Activated T-cell treated with anti-CD3 and anti-CD28 coated beads for 48 hours (primary cell): Measurements from ENCODE around the gene MRTFA.

Experiments
- DNase-seq: peaks from one replicate; pipeline ENCODE4 v3.0.0-alpha.2; 2020; ENCODE audit warnings: low read depth

MRTFA gene

DNA sequence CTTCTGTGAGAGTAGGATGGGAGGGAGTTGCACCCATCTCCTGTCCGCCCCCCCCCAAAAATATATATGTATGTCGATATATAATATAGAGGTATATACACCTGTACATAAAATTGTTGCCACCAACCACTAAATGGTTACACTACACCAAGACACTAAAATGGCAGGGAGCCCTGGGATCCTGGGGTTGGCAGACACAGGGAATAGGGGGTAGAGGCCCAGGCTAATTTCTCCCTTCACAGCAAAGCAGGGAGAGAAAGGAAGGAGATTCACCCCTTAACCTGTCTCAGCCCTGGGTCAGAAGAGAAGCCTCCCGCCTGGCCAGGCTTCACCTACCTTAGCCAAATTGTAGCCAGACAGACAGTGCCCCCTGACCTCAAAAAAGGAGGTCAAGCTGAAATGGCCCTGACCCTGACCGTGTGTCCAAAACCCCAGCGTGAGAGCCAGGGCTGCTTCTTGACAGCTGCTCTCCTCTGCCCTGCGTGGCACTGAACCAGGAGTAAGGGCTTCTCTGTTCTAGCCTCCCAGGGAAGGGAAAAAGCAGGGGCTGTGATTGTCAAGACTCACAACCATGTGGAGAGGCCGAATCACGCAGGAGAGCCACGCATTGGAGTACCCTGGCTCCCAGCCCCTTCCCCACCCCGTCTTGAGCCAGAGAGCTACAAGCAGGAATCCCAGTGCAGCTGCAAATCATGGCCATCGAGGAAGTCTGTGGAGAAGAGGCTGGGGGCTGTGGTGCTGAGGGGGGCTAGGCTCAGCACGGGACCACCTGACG lies 225.6 kb downstream of the MRTFA start:
- no peak for DNase-seq

DNA sequence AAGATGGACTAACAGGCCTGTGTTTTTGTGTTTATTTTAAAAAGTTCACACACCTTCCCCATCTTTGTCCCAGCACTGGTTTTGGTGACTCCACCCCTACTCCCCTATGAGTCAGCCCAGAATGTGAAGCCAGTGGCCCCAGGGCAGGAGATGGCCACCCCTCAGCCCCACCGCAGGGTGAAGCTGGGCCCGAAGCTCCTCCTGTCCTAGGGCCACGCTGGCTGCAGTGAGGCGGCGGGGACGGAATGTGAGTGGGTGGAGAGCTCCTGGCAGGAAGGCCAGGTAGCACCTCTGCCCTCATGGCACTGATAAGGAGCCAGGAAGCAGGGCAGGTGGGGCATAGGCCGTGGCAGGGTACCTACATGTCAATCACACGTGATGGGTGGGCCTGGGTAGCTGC lies 226.2 kb downstream of the MRTFA start:
- DNase-seq = no peak

- no peak for DNase-seq
These were observed 226.9 kb downstream of the MRTFA start for GRCh38 chr22:40409613-40410113.

- DNase-seq = no peak
These were observed 227.6 kb downstream of the MRTFA start for GRCh38 chr22:40408718-40409612.

DNA sequence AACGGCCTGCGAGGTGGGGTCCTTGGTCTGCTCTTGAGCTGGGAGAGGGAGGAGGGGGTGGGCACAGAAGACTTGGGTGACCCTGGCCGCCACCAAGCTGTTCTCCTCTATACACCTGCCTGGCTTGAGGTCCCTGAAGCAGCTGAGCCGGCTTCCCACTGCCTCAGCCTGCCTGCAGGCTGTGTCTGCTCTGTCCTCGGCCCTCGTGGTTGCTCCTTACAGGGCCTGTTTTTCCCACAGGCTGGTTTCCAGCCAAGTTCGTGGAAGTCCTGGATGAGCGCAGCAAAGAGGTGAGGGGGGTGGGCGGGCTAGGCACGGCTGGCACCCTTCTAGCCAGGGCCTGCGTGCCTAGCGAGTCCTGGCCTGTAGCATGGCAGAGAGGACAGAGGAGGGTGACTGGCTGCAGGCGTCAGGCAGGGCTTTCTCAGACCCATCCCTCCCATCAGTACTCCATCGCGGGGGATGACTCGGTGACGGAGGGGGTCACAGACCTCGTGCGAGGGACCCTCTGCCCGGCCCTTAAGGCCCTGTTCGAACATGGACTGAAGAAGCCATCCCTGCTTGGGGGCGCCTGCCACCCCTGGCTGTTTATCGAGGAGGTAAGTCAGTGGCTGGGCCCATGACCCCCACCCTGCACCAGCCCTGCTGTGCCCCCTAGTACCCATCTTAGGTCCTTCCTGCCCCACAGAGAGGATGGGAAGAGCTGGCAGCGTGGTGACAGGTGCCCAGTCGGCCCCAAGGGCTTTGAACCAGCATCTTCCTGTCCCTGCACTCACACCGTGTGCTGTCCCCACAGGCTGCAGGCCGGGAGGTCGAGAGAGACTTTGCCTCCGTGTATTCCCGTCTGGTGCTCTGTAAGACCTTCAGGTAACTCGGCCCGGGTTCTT lies 228.4 kb downstream of the MRTFA start:
- no peak for DNase-seq

GRCh38 chr22:40407021-40407761 lies 229.3 kb downstream of the MRTFA start:
- DNase-seq = no peak

DNA sequence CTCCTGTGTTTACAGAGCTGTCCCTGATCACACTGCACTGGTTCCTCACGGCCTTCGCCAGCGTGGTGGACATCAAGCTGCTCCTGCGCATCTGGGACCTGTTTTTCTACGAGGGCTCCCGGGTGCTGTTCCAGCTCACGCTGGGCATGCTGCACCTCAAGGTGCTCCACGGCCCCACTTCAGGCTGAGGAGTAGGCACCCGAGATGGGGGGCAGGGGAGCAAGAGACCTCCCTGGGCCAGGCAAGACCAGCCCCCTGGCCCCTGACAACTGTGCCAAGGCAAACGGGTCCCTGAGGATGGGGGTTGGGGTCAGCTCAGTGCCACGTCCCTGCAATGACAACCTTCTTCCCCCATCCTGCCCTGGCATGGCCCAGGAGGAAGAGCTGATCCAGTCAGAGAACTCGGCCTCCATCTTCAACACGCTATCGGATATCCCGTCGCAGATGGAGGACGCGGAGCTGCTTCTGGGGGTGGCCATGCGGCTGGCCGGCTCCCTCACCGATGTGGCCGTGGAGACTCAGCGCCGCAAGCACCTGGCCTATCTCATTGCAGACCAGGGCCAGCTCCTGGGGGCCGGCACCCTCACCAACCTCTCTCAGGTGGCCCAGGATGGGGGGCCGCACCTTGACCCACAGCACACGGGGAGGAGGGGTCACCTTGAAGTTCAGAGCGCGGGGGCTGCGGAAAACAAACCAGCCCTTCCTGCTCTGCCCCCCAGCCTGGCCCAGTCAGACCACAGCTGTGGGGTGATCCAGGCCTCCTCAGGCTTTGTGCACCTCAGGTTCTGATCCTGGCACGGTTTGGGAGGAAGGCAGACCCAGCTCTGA lies 230.2 kb downstream of the MRTFA start:
- DNase-seq = no peak

DNA sequence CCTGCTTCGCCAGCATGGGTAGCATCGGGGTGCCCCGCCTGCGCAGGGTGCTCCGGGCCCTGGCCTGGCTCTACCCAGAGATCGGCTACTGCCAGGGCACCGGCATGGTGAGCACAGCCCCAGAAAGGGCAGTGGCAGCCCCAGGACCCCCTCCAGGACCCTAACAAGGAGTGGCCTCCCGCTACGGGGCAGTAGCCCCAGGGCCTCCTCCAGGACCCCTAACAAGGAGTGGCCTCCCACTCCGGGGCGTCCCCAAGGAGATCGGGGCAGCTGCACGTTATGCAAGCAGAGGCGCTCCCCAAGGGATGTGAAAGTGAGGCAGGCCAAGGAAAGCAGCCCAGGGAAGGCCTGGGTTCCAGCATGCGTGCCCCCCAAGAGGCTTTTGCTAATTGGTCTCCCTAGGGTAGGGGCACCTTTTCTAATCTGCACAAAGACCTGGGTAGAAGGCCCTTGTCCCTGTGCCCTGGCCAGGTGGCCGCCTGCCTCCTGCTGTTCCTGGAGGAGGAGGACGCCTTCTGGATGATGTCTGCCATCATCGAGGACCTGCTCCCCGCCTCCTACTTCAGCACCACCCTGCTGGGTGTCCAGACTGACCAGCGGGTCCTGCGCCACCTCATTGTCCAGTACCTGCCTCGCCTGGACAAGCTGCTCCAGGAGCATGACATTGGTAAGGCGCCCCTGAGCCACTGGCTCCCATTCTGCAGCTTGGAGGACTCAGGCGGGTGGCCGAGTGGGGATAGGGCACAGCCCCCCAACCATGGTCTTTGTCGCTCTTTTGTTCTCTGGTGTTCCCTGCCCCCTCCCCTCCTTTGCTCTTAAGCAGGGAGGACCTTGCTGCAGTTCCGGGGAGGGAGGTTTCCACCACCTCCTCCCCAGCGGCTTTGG lies 231.1 kb downstream of the MRTFA start:
- DNase-seq = no peak

DNA sequence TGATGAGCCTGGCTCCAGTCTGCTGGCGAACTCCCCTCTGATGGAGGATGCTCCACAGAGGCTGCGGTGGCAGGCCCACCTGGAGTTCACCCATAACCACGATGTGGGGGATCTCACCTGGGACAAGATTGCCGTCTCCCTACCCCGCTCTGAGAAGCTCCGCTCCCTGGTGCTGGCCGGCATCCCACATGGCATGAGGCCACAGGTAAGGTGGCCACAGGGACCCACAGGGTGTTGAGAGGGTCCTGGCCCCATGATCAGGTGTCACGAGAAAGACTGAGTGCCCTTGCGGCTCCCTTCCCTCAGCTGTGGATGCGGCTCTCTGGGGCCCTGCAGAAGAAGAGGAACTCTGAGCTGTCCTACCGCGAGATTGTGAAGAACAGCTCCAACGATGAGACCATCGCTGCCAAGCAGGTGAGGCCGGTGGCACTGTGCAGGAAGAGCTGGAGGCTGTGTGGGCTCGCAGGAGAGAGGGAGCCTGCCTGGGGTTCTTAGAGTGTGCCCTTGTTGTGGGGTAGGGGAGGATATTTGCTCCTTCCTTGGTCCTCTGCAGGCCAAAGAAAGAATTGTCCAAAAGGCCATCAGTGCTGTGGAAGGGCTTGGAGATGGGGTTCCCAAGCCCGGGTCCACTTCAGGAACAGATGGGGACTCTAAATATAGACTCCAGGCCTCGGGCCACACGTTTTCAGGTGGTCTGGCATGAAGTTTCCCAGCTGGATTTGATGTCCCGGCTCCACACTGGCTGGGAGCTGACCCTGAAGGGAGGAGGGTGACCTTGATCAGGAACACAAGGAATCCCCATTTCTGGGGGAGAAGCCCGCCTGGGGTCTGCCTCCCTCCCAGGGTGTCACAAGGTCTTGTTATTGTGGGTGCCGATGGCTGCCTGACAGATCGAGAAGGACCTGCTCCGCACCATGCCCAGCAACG lies 232.0 kb downstream of the MRTFA start:
- DNase-seq = no peak

DNA sequence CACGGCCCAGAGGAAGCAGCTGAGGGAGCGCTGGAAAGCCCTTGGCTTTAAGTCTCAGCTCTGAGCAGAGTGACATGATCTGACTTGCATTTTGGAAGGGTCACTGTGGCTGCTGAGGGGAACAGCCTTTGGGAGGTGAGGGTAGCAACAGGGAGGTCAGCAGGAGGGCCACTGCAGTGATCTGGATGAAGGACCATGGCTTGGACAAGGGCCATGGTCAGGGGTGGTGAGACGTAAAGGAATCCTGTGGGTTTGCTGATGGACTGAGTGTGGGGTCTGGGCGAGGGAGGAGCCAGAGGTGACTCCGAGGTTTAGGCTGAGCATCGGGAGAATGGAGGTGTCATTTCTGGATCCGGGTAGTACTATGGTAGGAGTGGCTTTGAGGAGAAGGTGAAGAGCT lies 232.9 kb downstream of the MRTFA start:
- DNase-seq = no peak

GRCh38 chr22:40403141-40403540 lies 233.4 kb downstream of the MRTFA start:
- no peak for DNase-seq

DNA sequence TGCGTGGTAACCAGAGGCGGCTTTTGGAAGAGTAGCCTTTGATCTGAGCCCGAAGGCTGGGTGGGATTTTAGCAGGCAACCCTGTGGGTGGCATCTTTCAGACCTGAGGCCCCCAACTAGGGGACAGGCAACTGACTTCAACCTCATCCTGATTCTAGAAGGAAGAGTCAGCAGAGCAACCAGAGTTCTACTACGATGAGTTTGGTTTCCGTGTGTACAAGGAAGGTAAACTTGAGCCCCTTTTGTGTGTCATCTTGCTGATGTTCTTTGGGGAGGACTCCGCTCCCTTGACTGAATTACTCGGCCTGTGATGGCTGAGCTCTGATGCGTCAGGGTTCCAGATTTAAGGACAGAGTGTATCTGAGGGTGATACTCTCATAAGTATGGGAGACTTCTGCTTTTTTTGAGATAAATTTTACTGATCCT lies 234.5 kb downstream of the MRTFA start:
- no peak for DNase-seq

- DNase-seq = peak; percentile 45
These were observed 235.0 kb downstream of the MRTFA start for GRCh38 chr22:40401532-40401931.

GRCh38 chr22:40400159-40400558 lies 236.4 kb downstream of the MRTFA start:
- DNase-seq = peak; percentile 21

- no peak for DNase-seq
These were observed 236.9 kb downstream of the MRTFA start for GRCh38 chr22:40399621-40400020.

GRCh38 chr22:40397396-40397795 lies 239.1 kb downstream of the MRTFA start:
- no peak for DNase-seq

DNA sequence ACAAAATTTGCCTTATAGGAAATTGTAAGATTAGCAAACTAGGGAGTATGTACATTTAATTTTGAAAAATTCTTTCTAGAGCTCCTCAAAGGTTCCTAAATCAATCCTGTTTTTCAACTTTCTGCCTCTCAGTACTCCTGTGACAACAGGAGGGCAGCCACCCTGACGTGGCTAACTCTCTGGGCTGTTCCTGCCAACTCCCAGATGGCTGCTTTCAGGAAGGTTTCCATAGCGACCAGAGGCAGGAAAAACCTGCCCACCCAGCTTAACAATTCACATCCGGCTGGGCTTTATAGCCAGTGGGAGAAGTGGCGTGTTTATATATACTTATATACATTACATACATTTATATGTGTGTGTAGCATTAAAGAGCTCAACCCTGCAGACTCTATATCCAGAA lies 239.6 kb downstream of the MRTFA start:
- no peak for DNase-seq

- no peak for DNase-seq
These were observed 240.9 kb downstream of the MRTFA start for GRCh38 chr22:40395607-40396006.
